Testis (tissue), 2 donors: Measurements from ENCODE around the gene DKK3.

Experiments used
- CTCF ChIP-seq, 3 experiments: fragments of 450-650 bp in 2 of 3; fragments of 200-600 bp in 1 of 3; sonication (generic) in 1 of 3; IDR thresholded peaks; one replicate each; pipeline ENCODE4 v1.5.1; 2016 to 2019; ENCODE audit warnings: antibody characterized with exemption in 3 of 3, mild to moderate bottlenecking in 2 of 3, moderate library complexity in 1 of 3
- POLR2A ChIP-seq: fragments of 450-650 bp; IDR thresholded peaks from one replicate; pipeline ENCODE4 v1.6.1; 2017; ENCODE audit warnings: antibody characterized with exemption, mild to moderate bottlenecking, moderate library complexity

- TF ChIP-seq CTCF (IDR thresholded peaks at IDR 0.05) (no peak), POLR2A (no peak)
These were observed 28.8 kb downstream of the DKK3 start for GRCh38 chr11:11979488-11980117.
